Breast epithelium (tissue), 4 donors: ENCODE data around the gene RNASE11. TPM values are rescaled to one million over a fixed set of nuclear protein-coding genes. Genes with fewer than 3 reads are reported as not detected.

Experiments used
- DNase-seq, 2 donors: peaks; one replicate each; pipeline ENCODE4 v3.0.0-alpha.2; 2019; ENCODE audit warnings: low spot score in 2 of 2
- H3K27ac ChIP-seq, 2 donors: fragments of 200-600 bp; sonication (generic) in 1 of 2; one replicate each; pipeline ENCODE4 v1.5.1; 2016 to 2019; ENCODE audit warnings: mild to moderate bottlenecking in 1 of 2
- H3K27me3 ChIP-seq, 2 donors: fragments of 200-600 bp; sonication (generic) in 1 of 2; one replicate each; pipeline versions ENCODE4 v1.5.1 to v1.6.0; 2017 to 2019; ENCODE audit warnings: control low read depth in 1 of 2, mild to moderate bottlenecking in 1 of 2
- H3K36me3 ChIP-seq: fragments of 200-600 bp; one replicate; pipeline ENCODE4 v1.5.1; 2019
- H3K4me1 ChIP-seq, 2 donors: fragments of 200-600 bp; sonication (generic); one replicate each; pipeline ENCODE4 v1.5.1; 2016 to 2019; ENCODE audit warnings: control low read depth in 1 of 2
- H3K4me3 ChIP-seq, 3 donors: fragments of 200-600 bp; sonication (generic); 1 replicate in 2 of 3; 2 replicates in 1 of 3; pipeline ENCODE4 v1.5.1; 2016 to 2019; ENCODE audit warnings: mild to moderate bottlenecking in 3 of 3, moderate library complexity in 2 of 3
- H3K9me3 ChIP-seq, 2 donors: fragments of 200-600 bp; sonication (generic) in 1 of 2; one replicate each; pipeline ENCODE4 v1.5.1; 2016 to 2019; ENCODE audit warnings: control low read depth in 1 of 2
- POLR2A ChIP-seq: fragments of 450-650 bp; IDR thresholded peaks from one replicate; pipeline ENCODE4 v1.6.1; 2016; ENCODE audit warnings: antibody characterized with exemption, mild to moderate bottlenecking, moderate library complexity
- POLR2AphosphoS5 ChIP-seq, 3 donors: sonication (generic); formaldehyde crosslinking; IDR thresholded peaks; one replicate each; pipeline ENCODE4 v1.6.1; 2017; ENCODE audit warnings: antibody characterized with exemption in 3 of 3
- intact Hi-C: fragments of 100-400 bp; cut with DNase I; formaldehyde crosslinking; loops from one replicate; pipeline ENCODE4 v1.15.1; 2023; ENCODE audit warnings: low total_unique reads
- total RNA-seq, 3 donors: library from RNA; depleted of rRNA; stranded (reverse); fragments of >200 nt; gene quantifications; one replicate each; pipeline ENCODE4 v1.1.0, GENCODE V29; 2016
- TF ChIP-seq, protein P1 (sequence below), 3 donors: fragments of 450-650 bp; IDR thresholded peaks; one replicate each; pipeline ENCODE4 v1.5.1; 2016 to 2017; ENCODE audit warnings: antibody characterized with exemption in 3 of 3, mild to moderate bottlenecking in 3 of 3, moderate library complexity in 3 of 3

Gene RNASE11
- total RNA-seq, 3 donors from 2014 or later: not detected

DNA sequence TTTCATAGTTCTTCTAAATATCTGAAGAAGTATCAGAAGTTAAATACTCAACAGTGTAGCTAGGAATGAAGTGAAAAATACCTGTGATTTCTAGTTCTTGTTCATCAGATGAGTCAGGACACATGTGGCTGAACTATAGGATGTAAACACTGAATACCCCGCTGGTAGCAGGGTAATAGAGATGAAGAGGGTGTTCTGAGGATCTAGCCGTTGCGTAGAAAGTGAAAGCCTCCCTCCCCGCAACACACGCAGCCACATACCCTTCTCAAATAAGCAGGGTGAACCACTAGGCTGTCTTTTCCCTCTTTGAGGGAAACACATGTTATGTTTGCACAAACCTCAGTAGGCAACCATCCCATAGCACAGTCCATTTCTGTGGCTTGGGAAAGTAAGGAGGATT, 19.8 kb upstream of the RNASE11 start:
- Histone ChIP-seq H3K4me3 (no peak overlapping the region), H3K9me3 (no peaks in the 10 kb centered on the region), H3K27ac (no peak overlapping the region), H3K36me3 (no peaks in the 10 kb centered on the region), H3K4me1 (no peaks in the 10 kb centered on the region), H3K27me3 (no peaks in the 10 kb centered on the region)
- TF ChIP-seq, protein P1, sequence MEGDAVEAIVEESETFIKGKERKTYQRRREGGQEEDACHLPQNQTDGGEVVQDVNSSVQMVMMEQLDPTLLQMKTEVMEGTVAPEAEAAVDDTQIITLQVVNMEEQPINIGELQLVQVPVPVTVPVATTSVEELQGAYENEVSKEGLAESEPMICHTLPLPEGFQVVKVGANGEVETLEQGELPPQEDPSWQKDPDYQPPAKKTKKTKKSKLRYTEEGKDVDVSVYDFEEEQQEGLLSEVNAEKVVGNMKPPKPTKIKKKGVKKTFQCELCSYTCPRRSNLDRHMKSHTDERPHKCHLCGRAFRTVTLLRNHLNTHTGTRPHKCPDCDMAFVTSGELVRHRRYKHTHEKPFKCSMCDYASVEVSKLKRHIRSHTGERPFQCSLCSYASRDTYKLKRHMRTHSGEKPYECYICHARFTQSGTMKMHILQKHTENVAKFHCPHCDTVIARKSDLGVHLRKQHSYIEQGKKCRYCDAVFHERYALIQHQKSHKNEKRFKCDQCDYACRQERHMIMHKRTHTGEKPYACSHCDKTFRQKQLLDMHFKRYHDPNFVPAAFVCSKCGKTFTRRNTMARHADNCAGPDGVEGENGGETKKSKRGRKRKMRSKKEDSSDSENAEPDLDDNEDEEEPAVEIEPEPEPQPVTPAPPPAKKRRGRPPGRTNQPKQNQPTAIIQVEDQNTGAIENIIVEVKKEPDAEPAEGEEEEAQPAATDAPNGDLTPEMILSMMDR (IDR thresholded peaks at IDR 0.05): no peak
- TF ChIP-seq POLR2A (no peak), POLR2AphosphoS5 (IDR thresholded peaks at IDR 0.05) (no peak)
- intact Hi-C loops: loop anchor here (5.0 to 10.0 kb wide), 2 partner anchors 153 to 195 kb away; partner anchors contain the start of genes APEX1, OSGEP and TEP1
- DNase-seq: no peak

GRCh38 chr14:20606902-20607242, 19.1 kb upstream of the RNASE11 start:
- Histone ChIP-seq H3K27me3 (no peaks in the 10 kb centered on the region), H3K36me3 (no peaks in the 10 kb centered on the region), H3K4me1 (no peaks in the 10 kb centered on the region), H3K27ac (no peak overlapping the region), H3K9me3 (no peaks in the 10 kb centered on the region), H3K4me3 (no peak overlapping the region)
- TF ChIP-seq, protein P1 (IDR thresholded peaks at IDR 0.05): no peak
- TF ChIP-seq POLR2AphosphoS5 (IDR thresholded peaks at IDR 0.05): no peak
- TF ChIP-seq POLR2A: no peak
- DNase-seq: no peak
- intact Hi-C loops: loop anchor here (5.0 to 10.0 kb wide), 2 partner anchors 152 to 195 kb away; partner anchors contain the start of genes APEX1, OSGEP and TEP1

DNA sequence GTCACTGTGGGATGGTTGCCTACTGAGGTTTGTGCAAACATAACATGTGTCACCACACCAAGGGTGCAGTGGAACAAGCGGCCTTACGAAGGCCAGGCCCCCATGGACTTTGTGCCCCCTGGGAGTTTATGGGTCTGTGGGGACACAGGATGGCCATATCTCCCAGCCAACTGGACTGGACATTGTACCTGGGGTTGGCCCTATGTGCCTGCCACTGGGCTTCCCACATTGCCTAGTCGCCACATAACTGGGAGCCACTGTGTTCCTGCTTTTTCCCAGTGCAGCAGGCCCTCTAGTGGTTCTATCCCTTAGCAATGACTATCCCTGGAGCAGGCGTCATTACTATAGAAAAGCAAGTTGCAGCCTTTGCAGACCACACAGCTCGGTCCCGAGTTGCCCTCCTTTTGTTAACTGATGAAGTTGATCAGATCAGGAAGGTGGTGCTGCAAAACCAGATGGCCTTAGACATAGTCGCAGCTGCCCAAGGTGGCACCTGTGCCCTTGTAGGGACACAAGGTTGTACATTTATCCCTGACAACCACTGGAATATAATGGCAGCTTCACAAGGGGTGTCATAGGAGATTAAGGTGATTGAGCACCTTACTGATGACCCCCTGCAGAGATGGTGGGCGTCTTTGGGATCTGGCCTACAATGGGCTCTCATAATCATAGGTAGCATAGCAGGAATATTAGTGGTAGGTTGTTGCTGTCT, 18.5 kb upstream of the RNASE11 start:
- no peaks in the 10 kb centered on the region for H3K4me1 ChIP-seq
- no peak overlapping the region for H3K4me3 ChIP-seq
- no peak for TF ChIP-seq POLR2AphosphoS5 (IDR thresholded peaks at IDR 0.05)
- TF ChIP-seq, protein P1 (IDR thresholded peaks at IDR 0.05): peak in 2 of 3 donors; percentile 16 to 45
- no peak for DNase-seq
- H3K36me3 ChIP-seq: no peaks in the 10 kb centered on the region
- intact Hi-C loops: loop anchor here (5.0 to 10.0 kb wide), 2 partner anchors 152 to 194 kb away; partner anchors contain the start of genes APEX1, OSGEP and TEP1
- no peaks in the 10 kb centered on the region for H3K27me3 ChIP-seq
- H3K9me3 ChIP-seq: no peaks in the 10 kb centered on the region
- no peak overlapping the region for H3K27ac ChIP-seq

GRCh38 chr14:20603813-20604690, 16.3 kb upstream of the RNASE11 start:
- Histone ChIP-seq H3K9me3 (no peaks in the 10 kb centered on the region), H3K27ac (no peak overlapping the region), H3K36me3 (no peaks in the 10 kb centered on the region), H3K4me3 (no peak overlapping the region), H3K4me1 (no peaks in the 10 kb centered on the region), H3K27me3 (no peaks in the 10 kb centered on the region)
- no peak for DNase-seq
- intact Hi-C loops: loop anchor here (10.0 kb wide), 1 partner anchor 149 kb away; the partner anchor contains the start of genes APEX1 and OSGEP
- TF ChIP-seq POLR2A (no peak), POLR2AphosphoS5 (IDR thresholded peaks at IDR 0.05) (no peak)
- TF ChIP-seq, protein P1 (IDR thresholded peaks at IDR 0.05): no peak
